PFSK-1 (cell line): ENCODE data around the gene GPAT3.

Experiments used
- FOXP2 ChIP-seq: optimal IDR thresholded peaks from 2 replicates; pipeline ENCODE3; 2011; ENCODE audit warnings: borderline replicate concordance, control low read depth, inconsistent platforms; ENCODE audit not compliant: insufficient read depth; ENCODE audit errors: extremely low read length, extremely low read depth
- POLR2AphosphoS5 ChIP-seq: IDR thresholded peaks from 2 replicates; pipeline ENCODE4 v1.6.1; 2012; ENCODE audit warnings: low read depth, mild to moderate bottlenecking, control low read depth, low read length, moderate library complexity
- REST ChIP-seq, 2 experiments: IDR thresholded peaks; 2 replicates each; pipeline versions ENCODE4 v1.6.1 to v1.8.0; 2011 to 2012; ENCODE audit warnings: low read depth in 2 of 2, low read length in 2 of 2, control low read depth in 1 of 2, inconsistent platforms in 1 of 2, mild to moderate bottlenecking in 1 of 2, moderate library complexity in 1 of 2; ENCODE audit not compliant: insufficient read depth in 1 of 2
- SIN3A ChIP-seq: IDR thresholded peaks from 2 replicates; pipeline ENCODE4 v1.6.1; 2012; ENCODE audit warnings: mild to moderate bottlenecking, low read length, moderate library complexity, borderline replicate concordance; ENCODE audit not compliant: insufficient read depth
- TAF1 ChIP-seq: IDR thresholded peaks from 2 replicates; pipeline ENCODE4 v1.6.1; 2012; ENCODE audit warnings: low read length, control low read depth, borderline replicate concordance; ENCODE audit not compliant: insufficient read depth

Gene GPAT3

GRCh38 chr4:83617371-83618035, 81.6 kb downstream of the GPAT3 start:
- no peak for TF ChIP-seq SIN3A
- no peak for TF ChIP-seq FOXP2
- TF ChIP-seq TAF1, result no peak
- TF ChIP-seq POLR2AphosphoS5, result no peak
- no peak for TF ChIP-seq REST (IDR thresholded peaks at IDR 0.05; ENCODE audit: insufficient read depth in 1 of 2, low read depth in 2 of 2, low read length in 2 of 2)

- no peak for TF ChIP-seq REST (IDR thresholded peaks at IDR 0.05; ENCODE audit: insufficient read depth in 1 of 2, low read depth in 2 of 2, low read length in 2 of 2)
- no peak for TF ChIP-seq SIN3A
- no peak for TF ChIP-seq POLR2AphosphoS5
- TF ChIP-seq TAF1, result no peak
- TF ChIP-seq FOXP2, result no peak
These were observed 82.5 kb downstream of the GPAT3 start for GRCh38 chr4:83618431-83618830.

- TF ChIP-seq REST (IDR thresholded peaks at IDR 0.05; ENCODE audit: insufficient read depth in 1 of 2, low read depth in 2 of 2, low read length in 2 of 2), result 0 out of 4 replicates have a peak, but pooled peaks of 1 of the 2 experiments have one; percentile 19
- no peak for TF ChIP-seq TAF1
- TF ChIP-seq FOXP2, result no peak
These were observed 83.2 kb downstream of the GPAT3 start for GRCh38 chr4:83618991-83619645.

GRCh38 chr4:83625821-83626220, 89.9 kb downstream of the GPAT3 start:
- TF ChIP-seq REST (IDR thresholded peaks at IDR 0.05; ENCODE audit: insufficient read depth in 1 of 2, low read depth in 2 of 2, low read length in 2 of 2) (no peak), TAF1 (no peak), SIN3A (no peak)
